Activated naive CD4-positive, alpha-beta T cell treated with anti-CD3 and anti-CD28 coated beads, Interleukin-2, amount 50 U/mL, for 72 hours (primary cell): ENCODE measurements around the gene ACAP3. TPM values are rescaled to one million over a fixed set of nuclear protein-coding genes. Genes with fewer than 3 reads are reported as not detected.

Experiments used
- ATAC-seq, 2 donors: fragments of 150-1000 bp; cut with Tn5 transposase; 2 replicates each; pipeline ENCODE4 v1.10.0; 2021; ENCODE audit warnings: mild to moderate bottlenecking in 2 of 2, moderate library complexity in 2 of 2
- DNase-seq, 2 donors: peaks; one replicate each; pipeline ENCODE4 v3.0.0; 2021 to 2022; ENCODE audit warnings: low spot score in 2 of 2
- H3K27ac Mint-ChIP-seq, 2 donors: one replicate each; pipeline ENCODE4 v1.8.0; 2022; ENCODE audit warnings: mild to moderate bottlenecking in 2 of 2, mixed read lengths in 2 of 2
- H3K36me3 Mint-ChIP-seq, 2 donors: one replicate each; pipeline ENCODE4 v1.8.0; 2022; ENCODE audit warnings: mixed read lengths in 2 of 2
- H3K9me3 Mint-ChIP-seq, 2 donors: one replicate each; pipeline ENCODE4 v1.8.0; 2022; ENCODE audit warnings: mixed read lengths in 2 of 2
- total RNA-seq, 2 donors: library from RNA; stranded (reverse); gene quantifications; one replicate each; pipeline ENCODE4 v1.2.3, GENCODE V29; 2022

The ACAP3 gene
- total RNA-seq, 2 donors from 2014 or later = 38.3 to 52.4 TPM

DNA sequence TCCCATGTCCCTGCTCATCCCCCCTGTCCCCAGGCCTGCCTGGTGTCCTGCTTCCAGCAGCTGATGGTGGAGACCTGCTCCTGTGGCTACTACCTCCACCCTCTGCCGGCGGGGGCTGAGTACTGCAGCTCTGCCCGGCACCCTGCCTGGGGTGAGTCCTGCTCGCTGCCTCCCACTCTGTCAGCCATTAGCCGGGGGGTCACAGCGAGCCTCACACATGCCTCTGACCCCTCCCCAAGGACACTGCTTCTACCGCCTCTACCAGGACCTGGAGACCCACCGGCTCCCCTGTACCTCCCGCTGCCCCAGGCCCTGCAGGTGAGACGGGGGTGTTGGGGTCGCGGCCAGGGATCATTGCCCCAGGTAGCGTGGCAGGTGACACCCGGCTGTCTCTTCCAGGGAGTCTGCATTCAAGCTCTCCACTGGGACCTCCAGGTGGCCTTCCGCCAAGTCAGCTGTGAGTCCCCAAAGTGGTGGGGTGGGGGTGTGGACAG is 17.4 kb downstream of the ACAP3 start:
- no peaks in the 10 kb centered on the region for H3K9me3 Mint-ChIP-seq
- no peaks in the 10 kb centered on the region for H3K36me3 Mint-ChIP-seq
- DNase-seq (peak in 1 of 2 donors; percentile 81), ATAC-seq (peak; percentile 44 to 62)
- H3K27ac Mint-ChIP-seq = no peak overlapping the region

DNA sequence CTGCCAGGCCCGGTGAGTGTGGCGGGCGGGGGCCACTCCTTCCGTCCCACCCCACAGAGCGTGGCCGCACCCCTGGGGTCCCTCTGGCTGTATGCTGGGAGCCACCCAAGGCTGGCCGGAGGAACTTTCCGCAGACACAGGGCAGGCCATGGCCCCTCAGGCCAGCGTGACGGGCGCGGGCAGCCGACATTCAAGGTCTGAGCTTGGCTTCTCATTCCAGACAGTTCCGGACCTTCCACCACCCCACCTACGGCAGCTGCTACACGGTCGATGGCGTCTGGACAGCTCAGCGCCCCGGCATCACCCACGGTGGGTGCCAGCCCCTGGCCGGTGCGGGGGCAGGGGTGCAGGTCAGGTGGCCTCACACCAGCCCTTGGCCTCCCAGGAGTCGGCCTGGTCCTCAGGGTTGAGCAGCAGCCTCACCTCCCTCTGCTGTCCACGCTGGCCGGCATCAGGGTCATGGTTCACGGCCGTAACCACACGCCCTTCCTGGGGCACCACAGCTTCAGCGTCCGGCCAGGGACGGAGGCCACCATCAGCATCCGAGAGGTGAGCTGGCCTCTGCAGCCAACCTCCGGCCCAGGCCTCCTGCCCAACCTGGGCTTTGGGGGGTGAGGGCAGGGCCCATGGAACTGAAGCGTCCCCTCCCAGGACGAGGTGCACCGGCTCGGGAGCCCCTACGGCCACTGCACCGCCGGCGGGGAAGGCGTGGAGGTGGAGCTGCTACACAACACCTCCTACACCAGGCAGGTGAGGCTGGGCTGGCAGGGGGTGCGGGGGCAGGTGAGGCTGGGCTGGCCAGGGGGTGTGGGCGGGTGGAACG is 20.2 kb downstream of the ACAP3 start:
- ATAC-seq (no peak), DNase-seq (no peak)
- no peak overlapping the region for H3K27ac Mint-ChIP-seq
- no peaks in the 10 kb centered on the region for H3K36me3 Mint-ChIP-seq
- H3K9me3 Mint-ChIP-seq = no peaks in the 10 kb centered on the region

DNA sequence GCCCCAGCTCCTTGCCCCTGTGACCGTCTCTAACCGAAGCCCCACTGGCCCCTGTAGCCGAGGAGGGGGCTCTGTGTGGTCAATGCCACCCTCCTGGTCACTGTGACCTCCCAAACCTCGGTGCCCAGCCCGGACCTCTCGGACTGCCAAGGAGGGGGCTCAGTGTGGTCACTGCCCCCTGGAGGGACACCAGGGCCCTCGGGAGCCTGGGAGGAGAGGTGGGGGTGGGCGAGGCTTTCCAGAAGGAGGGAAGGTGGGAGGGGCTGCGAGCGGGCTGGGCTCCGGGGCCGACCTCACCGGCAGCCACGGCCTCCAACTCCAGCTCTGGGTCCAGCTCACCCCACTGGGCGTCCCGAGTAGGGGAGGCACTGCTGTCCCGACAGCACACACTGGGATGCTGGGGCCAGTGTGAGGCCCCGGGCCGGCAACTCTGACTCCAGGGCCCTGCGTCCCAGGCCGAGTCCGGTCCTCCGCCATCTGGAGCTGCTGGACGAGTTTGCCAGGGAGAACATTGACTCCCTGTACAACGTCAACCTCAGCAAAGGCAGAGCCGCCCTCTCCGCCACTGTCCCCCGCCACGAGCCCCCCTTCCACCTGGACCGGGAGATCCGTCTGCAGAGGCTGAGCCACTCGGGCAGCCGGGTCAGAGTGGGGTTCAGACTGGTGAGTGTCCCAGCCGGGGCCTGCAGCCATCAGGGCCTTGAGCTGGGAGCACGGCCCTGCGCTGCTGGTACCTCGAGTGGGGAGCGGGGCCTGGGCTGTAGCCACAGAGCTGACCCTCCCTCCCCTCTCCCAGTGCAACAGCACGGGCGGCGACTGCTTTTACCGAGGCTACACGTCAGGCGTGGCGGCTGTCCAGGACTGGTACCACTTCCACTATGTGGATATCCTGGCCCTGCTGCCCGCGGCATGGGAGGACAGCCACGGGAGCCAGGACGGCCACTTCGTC is 21.1 kb downstream of the ACAP3 start:
- no peak for ATAC-seq
- H3K9me3 Mint-ChIP-seq = no peaks in the 10 kb centered on the region
- DNase-seq = no peak
- no peak overlapping the region for H3K27ac Mint-ChIP-seq
- no peaks in the 10 kb centered on the region for H3K36me3 Mint-ChIP-seq

- no peak overlapping the region for H3K27ac Mint-ChIP-seq
- H3K36me3 Mint-ChIP-seq = no peaks in the 10 kb centered on the region
- no peaks in the 10 kb centered on the region for H3K9me3 Mint-ChIP-seq
- peak in 1 of 2 donors; percentile 5 for ATAC-seq
- DNase-seq = no peak
Measured at GRCh38 chr1:1285611-1286311, 22.0 kb downstream of the ACAP3 start.

DNA sequence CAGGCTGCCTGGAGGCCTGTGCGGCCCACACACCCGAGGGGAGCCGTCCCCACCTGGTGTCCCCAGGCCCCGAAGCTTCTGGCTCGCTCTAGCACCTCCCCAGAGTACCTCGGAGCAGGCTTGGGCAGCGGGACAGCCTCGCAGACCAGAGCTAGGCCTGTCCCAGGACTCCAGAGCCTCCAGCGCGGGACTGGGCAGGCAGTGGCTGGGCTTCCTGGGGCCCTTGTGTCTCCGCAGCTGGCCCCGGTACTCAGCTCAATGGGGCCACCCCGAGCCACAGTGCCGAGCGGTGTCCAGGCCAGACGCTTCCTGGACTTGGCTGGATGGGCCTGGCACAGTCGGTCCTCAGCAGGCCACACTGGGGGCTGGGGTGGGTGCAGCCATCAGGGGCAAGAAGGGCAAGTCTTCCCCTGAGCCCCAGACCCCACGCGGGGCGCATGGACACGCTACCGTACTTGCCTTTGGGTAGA is 22.6 kb downstream of the ACAP3 start:
- Mint-ChIP-seq H3K9me3 (no peaks in the 10 kb centered on the region), H3K36me3 (no peaks in the 10 kb centered on the region), H3K27ac (no peak overlapping the region)
- ATAC-seq = peak in 1 of 2 donors; percentile 16
- no peak for DNase-seq

GRCh38 chr1:1284221-1285101 is 23.3 kb downstream of the ACAP3 start:
- Mint-ChIP-seq H3K9me3 (no peaks in the 10 kb centered on the region), H3K27ac (no peak overlapping the region), H3K36me3 (no peaks in the 10 kb centered on the region)
- ATAC-seq (peak in 1 of 2 donors; percentile 19), DNase-seq (no peak)

DNA sequence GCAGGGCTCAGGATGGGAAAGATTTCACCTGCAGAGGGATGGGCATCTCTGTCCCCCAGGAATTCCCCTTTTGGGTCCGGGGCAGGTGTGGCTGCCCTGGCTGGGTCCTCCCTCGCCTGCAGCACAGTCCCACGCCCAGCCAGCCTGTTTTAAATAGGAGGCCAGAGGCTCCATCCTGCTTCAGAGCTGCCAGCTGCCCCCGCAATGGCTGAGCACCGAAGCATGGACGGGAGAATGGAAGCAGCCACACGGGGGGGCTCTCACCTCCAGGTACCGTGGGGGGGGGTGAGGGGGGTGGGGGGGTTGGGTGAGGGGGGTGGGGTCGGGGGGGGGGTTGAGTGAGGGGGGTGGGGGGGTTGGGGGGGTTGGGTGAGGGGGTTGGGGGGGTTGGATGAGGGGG is 23.9 kb downstream of the ACAP3 start:
- H3K36me3 Mint-ChIP-seq = no peaks in the 10 kb centered on the region
- H3K27ac Mint-ChIP-seq = no peak overlapping the region
- no peaks in the 10 kb centered on the region for H3K9me3 Mint-ChIP-seq
- no peak for DNase-seq
- no peak for ATAC-seq

DNA sequence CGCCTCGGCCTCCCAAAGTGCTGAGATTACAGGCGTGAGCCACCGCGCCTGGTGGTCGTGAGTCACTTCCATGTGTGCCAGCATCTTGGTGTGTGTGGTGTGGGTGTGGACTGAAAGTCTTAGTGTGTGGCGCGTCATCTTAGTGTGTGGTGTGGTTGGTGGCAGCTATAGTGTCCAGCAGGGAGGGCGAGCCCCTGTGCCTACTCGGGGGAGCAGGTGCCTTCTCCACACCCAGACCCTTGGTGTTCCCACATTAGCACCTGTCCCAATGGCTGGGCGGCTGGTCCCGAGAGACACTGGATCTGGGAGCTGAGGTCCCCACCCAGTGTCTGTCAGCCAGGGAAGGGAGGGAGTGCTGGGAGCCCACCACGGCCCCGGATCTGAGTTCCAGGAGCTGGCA is 24.7 kb downstream of the ACAP3 start:
- H3K9me3 Mint-ChIP-seq = no peaks in the 10 kb centered on the region
- ATAC-seq = peak; percentile 34 to 76
- no peaks in the 10 kb centered on the region for H3K36me3 Mint-ChIP-seq
- peak in 1 of 2 donors; percentile 65 for DNase-seq
- peak overlapping the region in 1 of 2 donors; percentile 72 for H3K27ac Mint-ChIP-seq

DNA sequence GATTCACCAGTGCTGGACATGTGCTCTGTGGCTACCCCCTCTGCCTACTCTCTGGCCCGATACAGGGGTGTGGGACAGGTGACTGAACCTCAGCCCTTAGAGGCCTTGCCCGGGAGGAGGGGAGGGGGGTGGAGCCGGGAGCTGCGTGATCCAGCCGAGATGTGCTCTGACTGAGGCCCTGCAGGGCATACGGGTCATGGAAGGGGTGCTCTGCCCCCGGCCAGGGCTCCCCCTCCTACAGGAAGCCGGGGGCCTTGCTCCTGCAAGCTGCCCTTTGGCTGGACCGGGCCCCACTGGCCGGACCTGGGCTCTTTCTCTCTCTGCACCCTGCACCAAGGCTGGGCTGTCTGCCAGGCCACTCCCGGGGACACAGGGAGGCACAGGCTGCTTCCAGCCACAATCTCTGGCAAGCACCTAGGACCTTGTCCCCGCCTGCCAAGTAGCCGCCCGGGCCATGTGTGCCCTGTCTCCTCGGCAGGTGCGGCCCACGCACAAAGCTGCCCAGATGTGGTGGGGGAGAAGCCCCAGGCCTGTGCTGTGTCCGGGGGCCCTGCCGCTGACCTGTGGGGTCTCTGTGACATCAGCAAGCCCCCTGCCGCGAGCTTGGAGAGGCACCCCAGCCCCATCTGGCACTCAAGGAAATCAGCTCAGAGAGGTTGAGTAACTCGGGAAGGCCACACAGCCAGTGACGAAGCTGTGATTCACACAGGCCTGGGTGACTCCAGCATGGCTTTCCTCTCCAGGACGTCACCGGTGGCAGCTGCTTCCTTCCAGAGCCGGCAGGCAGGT is 26.0 kb downstream of the ACAP3 start:
- Mint-ChIP-seq H3K9me3 (no peaks in the 10 kb centered on the region), H3K36me3 (no peaks in the 10 kb centered on the region), H3K27ac (peak overlapping the region in 1 of 2 donors; percentile 72)
- ATAC-seq (peak; percentile 34 to 85), DNase-seq (peak in 1 of 2 donors; percentile 58)

DNA sequence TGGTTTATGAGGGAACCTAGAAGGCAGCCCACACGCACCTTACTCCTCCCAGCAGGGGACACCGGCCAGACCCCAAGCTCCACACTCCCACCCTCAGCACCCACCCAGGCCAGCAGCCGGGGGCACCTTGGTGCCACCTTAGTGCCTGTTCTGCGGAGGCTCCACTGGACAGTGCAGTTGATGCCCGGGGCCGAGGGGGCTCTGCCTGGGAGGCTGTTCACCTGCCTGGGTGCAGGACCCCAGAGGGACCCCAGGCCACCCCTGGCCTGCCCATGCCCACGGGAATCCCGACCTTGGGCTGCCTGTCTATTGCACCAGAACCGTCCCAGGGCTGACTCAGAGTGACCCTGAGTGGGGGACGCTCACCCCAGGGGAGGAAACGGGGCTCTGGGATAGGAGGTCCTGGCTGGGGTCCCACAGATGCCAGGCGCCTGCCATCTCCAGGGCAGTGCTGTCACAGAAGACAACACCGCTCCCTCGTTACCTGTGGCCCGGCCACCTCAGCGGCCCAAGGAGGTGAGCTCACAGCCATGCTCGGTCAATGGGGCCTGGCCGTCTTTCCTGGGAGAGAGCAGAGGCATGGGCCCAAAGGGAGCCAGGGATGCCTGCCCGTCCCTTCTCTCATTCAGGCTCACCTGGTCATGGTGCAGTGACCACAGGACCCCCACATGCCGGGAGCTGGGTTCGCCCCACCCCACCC is 26.8 kb downstream of the ACAP3 start:
- ATAC-seq (no peak), DNase-seq (no peak)
- Mint-ChIP-seq H3K36me3 (no peaks in the 10 kb centered on the region), H3K9me3 (no peaks in the 10 kb centered on the region), H3K27ac (no peak overlapping the region)

DNA sequence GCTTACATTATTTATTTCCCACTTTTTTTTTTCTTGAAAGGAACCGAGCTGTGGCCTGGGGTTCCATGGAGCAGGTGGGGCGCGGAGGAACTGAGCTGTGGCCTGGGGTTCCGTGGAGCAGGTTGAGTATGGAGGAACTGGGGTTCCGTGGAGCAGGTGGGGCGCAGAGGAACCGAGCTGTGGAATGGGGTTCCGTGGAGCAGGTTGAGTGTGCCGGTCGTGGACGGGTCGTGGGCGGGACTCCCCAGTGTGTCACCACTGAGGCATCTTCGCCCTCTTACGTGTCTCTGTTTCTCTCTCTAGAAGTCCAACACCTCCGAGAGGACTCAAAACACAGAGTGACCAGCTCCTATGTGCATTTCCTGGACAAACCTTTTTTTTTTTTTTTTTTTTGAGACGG is 28.7 kb downstream of the ACAP3 start:
- no peaks in the 10 kb centered on the region for H3K36me3 Mint-ChIP-seq

GRCh38 chr1:1278620-1279019 is 29.1 kb downstream of the ACAP3 start:
- H3K27ac Mint-ChIP-seq = no peak overlapping the region
- DNase-seq (no peak), ATAC-seq (no peak)
- H3K36me3 Mint-ChIP-seq = no peaks in the 10 kb centered on the region
- H3K9me3 Mint-ChIP-seq = no peaks in the 10 kb centered on the region

More for the DNA sequence above, 28.7 kb downstream of the ACAP3 start:
- Mint-ChIP-seq H3K9me3 (no peaks in the 10 kb centered on the region), H3K27ac (no peak overlapping the region)
- ATAC-seq (no peak), DNase-seq (no peak)

DNA sequence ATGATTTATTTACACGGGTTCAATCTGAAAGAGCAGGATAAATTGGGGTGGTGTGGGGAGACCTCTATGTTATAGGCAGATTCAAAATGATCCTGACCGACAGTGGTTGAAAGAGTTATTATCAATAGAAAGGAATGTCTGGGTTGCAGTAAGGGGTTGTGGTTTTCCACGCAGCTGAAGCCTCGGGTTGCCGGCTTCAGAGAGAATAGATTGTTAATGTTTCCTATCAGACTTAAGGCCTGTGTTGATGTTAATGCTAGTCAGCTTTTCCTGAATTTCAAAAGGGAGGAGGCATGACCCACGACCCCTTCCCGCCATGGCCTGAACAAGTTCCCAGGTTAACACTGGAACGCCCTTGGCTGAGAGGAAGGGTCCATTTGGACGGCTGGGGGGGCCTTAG is 31.9 kb downstream of the ACAP3 start:
- H3K27ac Mint-ChIP-seq = no peak overlapping the region
- no peaks in the 10 kb centered on the region for H3K9me3 Mint-ChIP-seq
- no peak for DNase-seq
- ATAC-seq = no peak
- peaks cover 13 to 14% of the 10 kb centered on the region in 2 donors for H3K36me3 Mint-ChIP-seq

GRCh38 chr1:1274931-1275431 is 32.7 kb downstream of the ACAP3 start:
- ATAC-seq = no peak
- no peaks in the 10 kb centered on the region for H3K9me3 Mint-ChIP-seq
- H3K36me3 Mint-ChIP-seq = peaks cover 13 to 14% of the 10 kb centered on the region in 2 donors
- DNase-seq = no peak
- peak overlapping the region in 1 of 2 donors; percentile 68 for H3K27ac Mint-ChIP-seq
